WERI-Rb-1 (cell line): ENCODE data around the gene SLC6A8.
A peak's percentile ranks its signal among the peaks of the same experiment; 100 is the strongest.

Experiments
- DNase-seq: peaks from one replicate; pipeline ENCODE4 v3.0.0-alpha.2; 2020
- H3K27ac ChIP-seq: fragments of 250-450 bp; sonication (Bioruptor Pico); 2 replicates; pipeline ENCODE4 v1.5.1; 2020; ENCODE audit warnings: mild to moderate bottlenecking, moderate library complexity
- H3K27me3 ChIP-seq: fragments of 250-450 bp; sonication (Bioruptor Pico); 2 replicates; pipeline ENCODE4 v1.5.1; 2021; ENCODE audit warnings: mild to moderate bottlenecking, low read depth, moderate library complexity; ENCODE audit not compliant: insufficient read depth, severe bottlenecking
- H3K36me3 ChIP-seq: fragments of 250-450 bp; sonication (Bioruptor Pico); 2 replicates; pipeline ENCODE4 v1.5.1; 2020; ENCODE audit warnings: mild to moderate bottlenecking, moderate library complexity
- H3K4me3 ChIP-seq: 2 replicates; pipeline ENCODE4 v1.5.1; 2011; ENCODE audit warnings: low read depth, mild to moderate bottlenecking, control low read depth, low read length
- H3K9me3 ChIP-seq: fragments of 250-450 bp; sonication (Bioruptor Pico); 2 replicates; pipeline ENCODE4 v1.5.1; 2021; ENCODE audit warnings: mild to moderate bottlenecking, moderate library complexity; ENCODE audit not compliant: severe bottlenecking
- CTCF ChIP-seq: IDR thresholded peaks from 2 replicates; pipeline ENCODE4 v1.5.1; 2011; ENCODE audit warnings: low read depth, mild to moderate bottlenecking, control low read depth, inconsistent platforms, low read length

SLC6A8 gene

GRCh38 chrX:153653556-153653955, 34.2 kb upstream of the SLC6A8 start:
- DNase-seq = no peak
- peaks cover 7% of the 10 kb centered on the region for H3K27me3 ChIP-seq
- H3K36me3 ChIP-seq = no peaks in the 10 kb centered on the region
- H3K4me3 ChIP-seq = no peak overlapping the region
- H3K27ac ChIP-seq = no peak overlapping the region
- peaks cover 12% of the 10 kb centered on the region for H3K9me3 ChIP-seq
- TF ChIP-seq CTCF = no peak

GRCh38 chrX:153657161-153657560, 30.6 kb upstream of the SLC6A8 start:
- peaks cover 11% of the 10 kb centered on the region for H3K27me3 ChIP-seq
- H3K27ac ChIP-seq = no peak overlapping the region
- DNase-seq = no peak
- no peaks in the 10 kb centered on the region; the same call in 1 of the 2 replicates for H3K36me3 ChIP-seq
- no peak for TF ChIP-seq CTCF
- peaks cover 22% of the 10 kb centered on the region for H3K9me3 ChIP-seq
- no peak overlapping the region for H3K4me3 ChIP-seq

DNA sequence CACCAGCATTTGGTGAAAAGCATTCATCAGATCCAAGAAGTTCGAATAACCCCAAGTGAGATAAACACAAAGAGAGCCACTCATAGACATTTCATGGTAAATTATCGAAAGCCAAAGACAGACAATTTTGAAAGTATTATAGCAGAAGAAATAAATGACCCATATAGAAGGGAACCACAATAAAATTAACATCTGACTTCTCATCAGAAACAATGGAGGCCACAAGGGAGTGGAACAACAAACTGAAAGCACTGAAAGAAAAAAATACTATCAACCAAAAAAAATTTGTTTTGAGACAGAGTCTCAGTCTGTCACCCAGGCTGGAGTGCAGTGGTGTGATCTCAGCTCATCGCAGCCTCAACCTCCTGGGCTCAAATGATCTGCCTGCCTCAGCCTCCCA, 28.5 kb upstream of the SLC6A8 start:
- no peak overlapping the region for H3K4me3 ChIP-seq
- H3K27me3 ChIP-seq = peaks cover 7% of the 10 kb centered on the region
- peaks cover 10% of the 10 kb centered on the region for H3K9me3 ChIP-seq
- H3K27ac ChIP-seq = no peak overlapping the region
- TF ChIP-seq CTCF = no peak
- no peak for DNase-seq
- no peaks in the 10 kb centered on the region; the same call in 1 of the 2 replicates for H3K36me3 ChIP-seq

DNA sequence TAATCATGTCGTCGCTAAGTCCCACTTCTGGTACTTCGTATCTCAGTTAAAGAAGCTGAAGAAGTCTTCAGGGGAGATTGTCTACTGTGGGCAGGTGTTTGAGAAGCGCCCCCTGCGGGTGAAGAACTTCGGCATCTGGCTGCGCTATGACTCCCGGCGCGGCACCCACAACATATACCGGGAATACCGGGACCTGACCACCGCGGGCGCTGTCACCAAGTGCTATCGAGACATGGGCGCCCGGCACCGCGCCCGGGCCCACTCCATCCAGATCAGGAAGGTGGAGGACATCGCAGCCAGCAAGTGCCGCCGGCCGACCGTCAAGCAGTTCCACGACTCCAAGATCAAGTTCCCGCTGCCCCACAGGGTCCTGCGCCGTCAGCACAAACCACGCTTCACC, 25.5 kb upstream of the SLC6A8 start:
- H3K27me3 ChIP-seq = peaks cover 7% of the 10 kb centered on the region
- H3K4me3 ChIP-seq = no peak overlapping the region
- no peaks in the 10 kb centered on the region; the same call in 1 of the 2 replicates for H3K36me3 ChIP-seq
- DNase-seq = no peak
- TF ChIP-seq CTCF = 0 out of 2 replicates have a peak, but pooled peaks have one; percentile 25
- no peak overlapping the region for H3K27ac ChIP-seq
- H3K9me3 ChIP-seq = peaks cover 10% of the 10 kb centered on the region

GRCh38 chrX:153665726-153666306, 21.9 kb upstream of the SLC6A8 start:
- H3K4me3 ChIP-seq = no peak overlapping the region
- no peak for DNase-seq
- no peak overlapping the region for H3K27ac ChIP-seq
- no peaks in the 10 kb centered on the region for H3K9me3 ChIP-seq
- TF ChIP-seq CTCF = no peak
- peaks cover 7% of the 10 kb centered on the region for H3K36me3 ChIP-seq
- peaks cover 7% of the 10 kb centered on the region for H3K27me3 ChIP-seq

- Histone ChIP-seq H3K36me3 (peaks cover 12% of the 10 kb centered on the region), H3K9me3 (no peaks in the 10 kb centered on the region), H3K27ac (0 out of 2 replicates have a peak overlapping the region, but pooled peaks have one; percentile 34), H3K4me3 (peak overlapping the region; percentile 32), H3K27me3 (peaks cover 17% of the 10 kb centered on the region)
- no peak for DNase-seq
- TF ChIP-seq CTCF = no peak
These were observed 20.3 kb upstream of the SLC6A8 start for GRCh38 chrX:153667281-153667955.
